Central memory CD4-positive, alpha-beta T cell (primary cell): ENCODE measurements around the gene ANKRD28.
"Not testable (repeated sequence)": the region's sequence is repeated elsewhere in the genome, so short reads cannot be mapped to it uniquely, and the experiment has no call there.

Experiments used
- DNase-seq: peaks from one replicate; pipeline ENCODE4 v3.0.0; 2022

The ANKRD28 gene

GRCh38 chr3:15633159-15633558, 164.6 kb downstream of the ANKRD28 start:
- no peak for DNase-seq

GRCh38 chr3:15632212-15632580, 165.6 kb downstream of the ANKRD28 start:
- no peak for DNase-seq

DNA sequence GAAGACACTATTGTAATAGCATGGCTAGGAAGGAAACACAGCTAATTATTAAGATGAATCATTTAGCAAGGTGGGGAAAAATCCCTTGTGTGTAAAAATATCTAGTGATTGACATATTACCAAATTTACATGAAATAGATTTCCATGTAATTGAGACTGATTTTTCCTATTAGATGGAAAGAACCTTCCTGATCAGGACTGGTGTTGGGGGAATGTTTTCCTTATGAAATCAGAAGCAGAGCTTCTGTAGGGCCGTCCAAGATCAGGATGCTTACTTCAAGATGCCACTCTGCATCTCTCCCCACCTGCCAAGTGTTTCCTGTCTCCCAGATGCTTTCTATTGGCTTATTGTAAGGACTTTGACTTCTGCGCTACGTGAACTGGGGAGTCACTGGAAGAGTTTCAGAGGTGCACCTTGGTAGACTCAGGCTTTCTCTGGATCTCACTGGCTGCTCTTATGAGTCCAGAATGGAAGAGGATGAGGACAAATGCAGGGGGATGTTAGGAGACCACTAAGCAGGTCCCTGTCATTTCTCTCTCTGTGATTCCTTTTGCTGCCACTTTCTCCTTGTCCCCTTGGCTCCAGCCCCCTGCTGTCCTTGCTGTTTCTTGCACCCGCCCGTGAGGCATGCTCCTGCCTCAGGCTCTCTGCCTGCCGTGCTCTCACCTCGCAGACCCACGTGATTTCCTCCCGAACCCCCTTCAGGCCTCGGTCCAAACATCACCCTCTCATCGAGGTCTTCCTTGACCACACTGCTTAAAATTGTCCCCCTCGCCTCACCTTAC, 166.2 kb downstream of the ANKRD28 start:
- no peak for DNase-seq

GRCh38 chr3:15630646-15631350, 167.0 kb downstream of the ANKRD28 start:
- DNase-seq: no peak

DNA sequence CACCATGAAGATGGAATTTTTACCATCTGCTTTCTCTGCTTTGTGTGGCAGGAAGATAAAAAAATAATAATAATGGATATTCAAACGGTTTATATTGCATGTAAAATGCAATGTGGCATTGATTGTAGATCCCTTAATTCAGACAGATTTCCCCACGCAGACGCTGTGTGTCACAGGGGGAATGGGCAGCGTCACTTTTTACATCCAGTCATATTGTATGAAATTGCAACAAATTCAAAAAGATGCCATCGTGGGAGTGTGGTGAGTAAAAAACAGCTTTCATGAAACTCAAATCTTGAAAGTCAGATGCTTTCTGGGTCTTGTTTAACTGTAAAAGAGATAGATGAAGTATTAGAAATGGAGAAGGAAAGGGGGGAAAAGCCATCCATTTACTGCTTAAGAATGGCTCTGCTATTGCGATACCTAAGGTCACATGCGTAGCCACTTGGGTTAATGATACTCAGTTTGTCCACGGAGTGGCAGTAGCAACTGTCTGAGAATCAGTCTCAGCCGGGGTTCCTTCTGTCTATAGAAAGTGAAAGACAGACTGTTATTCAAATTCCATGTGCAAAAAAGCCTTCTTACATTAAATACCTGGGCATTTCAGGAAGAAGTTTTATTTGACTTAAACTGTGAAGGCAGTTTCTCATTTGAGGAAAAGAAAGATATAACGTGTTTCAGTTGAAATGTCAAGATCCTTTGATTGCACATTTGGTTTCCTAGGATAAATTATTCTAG, 167.8 kb downstream of the ANKRD28 start:
- DNase-seq: peak; percentile 67

DNA sequence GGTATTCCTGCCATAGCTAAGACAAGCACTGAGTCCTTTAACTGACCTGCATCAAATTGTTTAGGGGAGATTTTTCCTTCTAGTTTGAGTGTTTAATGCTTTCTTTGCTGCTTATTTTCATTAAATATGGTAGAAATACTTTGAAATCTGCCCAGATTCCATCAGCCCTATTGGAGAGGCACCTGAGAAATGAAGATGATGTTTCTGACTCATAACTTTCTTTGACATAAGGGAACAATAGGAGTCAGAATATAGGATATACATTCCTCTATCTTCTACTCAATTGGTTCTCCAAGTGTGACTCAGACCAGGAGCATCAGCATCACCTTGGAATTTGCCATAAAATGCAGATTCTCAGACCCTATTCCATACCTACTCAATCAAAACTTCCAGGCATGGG, 168.8 kb downstream of the ANKRD28 start:
- no peak for DNase-seq

DNA sequence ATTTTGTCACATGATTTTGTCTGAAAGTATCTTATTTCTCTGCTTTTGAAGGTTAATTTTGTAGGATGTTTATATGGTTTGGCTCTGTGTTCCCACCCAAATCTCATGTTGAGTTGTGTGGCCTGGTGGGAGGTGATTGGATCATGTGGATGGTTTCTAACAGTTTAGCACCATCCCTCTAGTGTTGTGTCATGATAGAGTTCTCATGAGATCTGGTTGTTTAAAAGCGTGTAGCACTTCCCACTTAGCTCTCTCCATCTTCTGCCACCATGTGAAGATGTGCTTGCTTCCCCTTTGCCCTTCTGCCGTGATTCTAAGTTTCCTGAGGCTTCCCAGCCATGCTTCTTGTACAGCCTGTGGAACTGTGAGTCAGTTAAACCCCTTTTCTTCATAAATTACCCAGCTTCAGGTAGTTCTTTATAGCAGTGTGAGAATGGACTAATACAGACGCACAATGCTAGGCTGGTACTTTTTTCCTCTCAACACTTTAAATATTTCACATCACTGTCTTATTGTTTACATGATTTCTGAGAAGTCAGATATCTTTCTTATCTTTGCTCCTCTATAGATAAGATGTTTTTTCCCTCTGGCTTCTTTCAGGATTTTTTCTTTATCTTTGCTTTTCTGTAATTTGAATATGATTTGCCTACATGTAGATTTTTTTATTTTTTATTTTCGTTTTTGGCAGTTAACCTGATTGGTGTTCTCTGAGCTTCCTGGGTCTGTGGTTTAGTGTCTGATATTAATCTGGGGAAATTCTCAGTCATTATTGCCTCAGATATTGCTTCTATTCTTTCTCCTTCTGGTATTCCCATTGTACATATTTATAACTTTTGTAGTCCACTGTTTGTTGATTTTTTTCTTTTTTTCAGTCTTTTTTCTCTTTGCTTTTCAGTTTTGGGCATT, 174.0 kb downstream of the ANKRD28 start:
- peak; percentile 56 for DNase-seq

DNA sequence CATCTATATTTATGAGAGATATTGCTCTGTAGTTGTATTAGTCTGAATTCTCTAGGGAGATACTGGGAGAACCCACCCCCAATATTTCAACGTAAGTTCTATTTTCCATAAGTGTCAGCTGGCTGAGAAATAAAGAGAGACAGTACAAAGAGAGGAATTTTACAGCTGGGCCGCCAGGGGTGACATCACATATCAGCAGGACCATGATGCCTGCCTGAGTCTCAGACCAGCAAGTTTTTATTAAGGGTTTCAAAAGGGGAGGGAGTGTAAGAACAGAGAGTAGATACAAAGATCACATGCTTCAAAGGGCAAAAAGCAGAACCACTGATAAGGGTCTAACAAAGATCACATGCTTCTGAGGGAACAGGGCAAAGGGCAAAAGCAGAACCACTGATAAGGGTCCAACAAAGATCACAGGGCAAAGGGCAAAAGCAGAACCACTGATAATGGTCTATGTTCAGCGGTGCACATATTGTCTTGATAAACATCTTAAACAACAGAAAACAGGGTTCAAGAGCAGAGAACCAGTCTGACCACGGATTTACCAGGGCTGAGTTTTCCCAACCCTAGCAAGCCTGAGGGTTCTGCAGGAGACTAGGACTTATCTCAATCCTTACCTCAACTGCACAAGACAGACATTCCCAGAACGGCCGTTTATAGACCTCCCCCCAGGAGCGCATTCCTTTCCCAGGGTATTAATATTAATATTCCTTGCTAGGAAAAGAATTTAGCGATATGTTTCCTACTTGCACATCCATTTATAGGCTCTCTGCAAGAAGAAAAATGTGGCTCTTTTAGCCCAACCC, 177.9 kb downstream of the ANKRD28 start:
- DNase-seq: not testable (repeated sequence)
